Activated gamma-delta T cell treated with anti-CD3 and anti-CD28 coated beads, Interleukin-2, amount 50 U/mL, for 16 hours (primary cell): Measurements from ENCODE around the gene NSUN6.

Experiments
- DNase-seq: peaks from one replicate; pipeline ENCODE4 v3.0.0-alpha.2; 2020; ENCODE audit warnings: low read depth

NSUN6 gene

DNA sequence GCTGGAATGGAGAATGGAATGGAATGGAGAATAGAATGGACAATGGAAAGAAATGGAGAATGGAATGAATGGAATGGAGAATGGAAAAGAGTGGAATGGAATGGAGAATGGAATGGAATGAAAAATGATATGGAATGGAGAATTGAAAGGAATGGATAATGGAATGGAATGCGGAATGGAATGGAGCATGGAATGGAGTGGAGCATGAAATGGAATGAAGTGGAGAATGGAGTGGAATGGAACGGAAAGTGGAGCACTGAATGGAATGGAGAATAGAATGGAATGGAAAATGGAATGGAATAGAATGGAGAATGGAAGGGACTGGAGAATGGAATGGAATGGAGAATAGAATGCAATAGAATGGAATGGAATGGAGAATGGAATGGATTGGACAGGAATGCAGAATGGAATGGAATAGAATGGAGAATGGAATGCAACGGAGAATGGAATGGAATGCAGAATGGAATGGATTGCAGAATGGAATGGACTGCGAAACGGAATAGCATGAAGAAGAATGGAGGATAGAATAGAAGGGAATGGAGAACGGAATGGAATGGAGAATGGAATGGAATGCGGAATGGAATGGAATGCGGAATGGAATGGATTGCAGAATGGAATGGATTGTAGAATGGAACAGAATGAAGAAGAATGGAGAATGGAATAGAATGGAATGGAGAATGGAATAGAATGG lies 89.4 kb downstream of the NSUN6 start:
- DNase-seq = no peak

DNA sequence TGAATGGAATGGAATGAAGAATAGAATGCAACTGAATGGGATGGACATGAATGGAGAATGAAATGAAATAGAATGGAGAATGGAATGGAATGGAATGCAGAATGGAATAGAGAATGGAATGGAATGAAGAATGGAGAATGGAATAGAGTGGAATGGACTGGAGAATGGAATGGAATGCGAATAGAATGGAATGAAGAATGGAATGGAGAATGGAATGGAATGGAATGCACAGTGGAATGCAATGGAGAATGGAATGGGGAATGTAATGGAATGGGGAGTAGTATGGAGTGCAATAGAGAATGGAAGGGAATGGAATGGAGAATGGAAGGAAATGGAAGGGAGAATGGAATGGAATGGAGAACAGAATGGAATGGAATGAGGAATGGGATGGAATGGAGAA lies 93.4 kb downstream of the NSUN6 start:
- DNase-seq = no peak

DNA sequence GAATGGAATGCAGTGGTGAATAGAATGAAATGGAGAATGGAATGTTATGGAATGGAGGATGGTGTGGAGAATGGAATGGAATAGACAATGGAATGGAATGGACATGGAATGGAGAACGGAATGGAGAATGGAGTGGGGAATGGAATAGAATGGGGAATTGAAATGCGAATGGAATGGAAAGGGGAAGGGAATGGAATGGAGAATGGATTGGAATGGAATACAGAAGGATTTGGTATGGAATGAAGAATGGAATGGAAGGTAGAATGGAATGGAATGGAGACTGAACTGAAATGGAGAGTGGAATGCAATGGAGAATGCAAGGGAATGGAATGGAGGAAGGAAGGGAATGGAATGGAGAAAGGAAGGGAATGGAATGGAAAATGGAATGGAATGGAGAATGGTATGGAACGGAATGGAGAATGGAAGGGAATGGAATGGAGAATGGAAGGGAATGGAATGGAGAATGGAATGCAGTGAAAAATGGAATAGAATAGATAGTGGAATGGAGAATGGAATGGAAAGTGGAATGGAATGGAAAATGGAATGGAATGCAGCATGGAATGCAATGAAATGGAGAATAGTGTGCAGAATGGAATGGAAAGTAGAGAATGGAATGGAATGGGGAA lies 94.8 kb downstream of the NSUN6 start:
- no peak for DNase-seq

DNA sequence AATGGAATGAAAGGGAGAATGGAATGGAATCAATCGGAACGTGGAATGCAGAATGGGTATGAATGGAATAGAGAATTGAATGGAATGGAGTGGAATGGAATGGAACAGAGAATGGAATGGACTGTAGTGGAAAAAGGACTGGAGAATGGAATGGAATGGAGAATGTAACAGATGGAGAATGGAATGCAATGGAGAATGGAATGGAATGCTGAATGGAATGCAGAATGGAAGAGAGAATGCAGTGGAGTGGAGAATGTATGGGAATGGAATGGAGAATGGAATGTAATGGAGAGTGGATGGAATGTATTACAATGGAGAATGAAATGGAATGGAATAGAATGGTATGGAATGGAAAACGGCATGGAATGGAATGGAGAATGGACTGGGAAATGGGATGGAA lies 96.9 kb downstream of the NSUN6 start:
- DNase-seq = no peak

DNA sequence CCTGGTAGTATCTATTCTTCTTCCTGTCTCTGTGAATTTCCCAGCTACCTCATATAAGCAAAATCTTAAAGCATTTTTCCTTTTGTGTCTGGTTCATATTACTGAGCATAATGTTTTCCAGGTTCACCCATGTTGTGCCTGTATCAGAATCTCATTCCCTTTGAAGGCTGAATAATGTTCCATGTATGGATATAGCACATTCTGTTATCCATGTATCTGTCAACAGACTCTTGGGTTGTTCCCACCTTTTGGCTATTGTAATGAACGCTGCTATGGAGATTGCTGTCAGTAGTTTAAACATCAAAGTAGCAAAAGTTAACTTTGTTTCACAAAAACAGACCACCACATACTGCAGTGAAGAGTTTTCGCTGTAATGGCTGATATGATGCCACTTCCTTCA lies 99.9 kb downstream of the NSUN6 start:
- DNase-seq = no peak

DNA sequence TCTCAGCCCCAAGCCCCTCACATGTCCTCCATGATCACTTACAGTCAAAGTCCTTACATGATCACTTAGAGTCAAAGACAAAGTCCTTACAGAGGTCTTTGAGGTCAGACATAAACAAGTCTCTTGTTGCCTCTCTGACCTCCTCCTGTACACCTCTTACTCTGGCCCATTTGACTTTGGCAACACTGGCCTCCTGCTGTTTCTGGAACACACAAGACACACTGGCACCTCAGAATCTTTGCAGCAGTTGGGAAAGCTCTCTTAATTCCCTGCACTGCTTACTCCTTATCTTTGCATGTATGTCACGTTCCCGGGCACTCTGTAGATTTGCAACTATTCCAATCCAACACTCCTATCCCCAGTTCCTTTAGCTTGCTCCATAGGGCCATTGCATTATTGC lies 102.3 kb downstream of the NSUN6 start:
- no peak for DNase-seq

DNA sequence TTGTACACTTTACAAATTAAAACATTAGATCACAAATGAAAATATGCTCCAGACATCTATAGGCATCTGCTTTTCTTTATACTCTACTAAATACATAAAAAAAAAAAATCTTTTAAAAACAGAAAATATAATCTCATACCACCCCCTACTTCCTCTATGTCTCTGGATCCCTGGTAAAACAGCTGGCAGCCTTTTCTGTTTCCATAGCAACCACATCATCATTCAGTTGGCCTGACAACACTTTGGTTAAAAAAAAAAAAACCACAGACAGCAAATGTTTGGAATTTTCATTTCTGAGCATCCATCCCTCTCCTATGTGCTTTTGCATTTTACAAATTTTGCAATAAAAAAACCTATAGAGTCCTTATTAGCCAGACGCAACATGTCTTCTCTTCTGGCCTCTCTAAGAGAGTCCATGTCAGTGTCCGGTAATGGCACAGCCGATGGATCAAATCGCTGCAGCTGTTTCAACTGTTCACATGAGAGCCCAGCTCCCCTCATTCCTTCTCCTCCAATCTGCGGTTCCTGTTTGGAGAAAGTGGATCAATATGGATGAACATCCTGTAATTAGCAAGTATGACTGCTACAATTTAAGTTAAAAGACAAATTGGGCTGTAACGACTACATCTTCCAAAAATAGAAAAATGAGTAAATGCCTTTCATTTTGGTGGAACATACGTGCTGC lies 105.6 kb downstream of the NSUN6 start:
- no peak for DNase-seq

DNA sequence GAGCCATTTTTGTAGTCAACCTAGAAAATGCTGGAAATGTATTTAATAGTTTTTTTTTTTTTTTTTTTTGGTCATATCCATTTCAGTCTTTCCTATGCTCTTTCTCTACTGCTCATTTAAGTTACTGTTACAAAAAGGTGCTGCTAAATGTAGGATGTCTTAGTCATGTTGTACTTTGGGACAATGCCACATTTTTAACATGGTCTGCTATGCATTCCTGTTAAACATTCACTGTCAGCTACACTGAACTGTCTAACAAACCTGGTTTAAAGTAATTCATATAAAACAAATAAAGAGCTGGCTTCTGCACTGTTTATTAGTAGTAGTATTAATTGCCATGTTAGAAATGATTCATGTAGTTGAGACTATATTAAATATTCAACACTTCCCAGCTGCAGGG lies 108.6 kb downstream of the NSUN6 start:
- DNase-seq = no peak

DNA sequence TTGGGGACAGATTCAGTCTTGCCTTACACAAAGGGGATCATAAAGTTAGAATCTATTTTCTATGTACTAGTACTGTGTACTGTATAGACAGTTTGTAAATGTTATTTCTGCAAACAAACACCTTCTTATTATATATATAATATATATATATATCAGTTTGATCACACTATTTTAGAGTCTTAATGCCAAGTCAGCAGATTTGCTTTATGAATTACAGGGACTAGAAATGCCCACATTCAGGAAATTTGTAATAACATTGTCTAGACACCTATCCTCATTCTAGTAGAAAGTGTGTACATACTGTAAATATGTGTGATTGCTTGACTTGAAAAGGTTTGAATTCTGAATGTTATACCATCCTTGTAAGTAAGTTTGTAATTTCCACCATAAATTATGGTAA lies 111.2 kb downstream of the NSUN6 start:
- DNase-seq = no peak

DNA sequence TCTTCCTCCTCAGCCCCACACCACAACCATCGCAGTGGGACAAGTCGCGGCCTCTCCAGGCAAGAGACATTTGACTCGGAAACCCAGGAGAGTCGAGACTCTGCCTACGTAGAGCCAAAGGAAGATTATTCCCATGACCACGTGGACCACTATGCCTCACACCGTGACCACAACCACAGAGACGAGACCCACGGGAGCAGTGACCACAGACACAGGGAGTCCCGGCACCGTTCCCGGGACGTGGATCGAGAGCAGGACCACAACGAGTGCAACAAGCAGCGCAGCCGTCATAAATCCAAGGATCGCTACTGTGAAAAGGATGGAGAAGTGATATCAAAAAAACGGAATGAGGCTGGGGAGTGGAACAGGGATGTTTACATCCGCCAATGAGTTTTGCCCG lies 112.1 kb downstream of the NSUN6 start:
- no peak for DNase-seq

DNA sequence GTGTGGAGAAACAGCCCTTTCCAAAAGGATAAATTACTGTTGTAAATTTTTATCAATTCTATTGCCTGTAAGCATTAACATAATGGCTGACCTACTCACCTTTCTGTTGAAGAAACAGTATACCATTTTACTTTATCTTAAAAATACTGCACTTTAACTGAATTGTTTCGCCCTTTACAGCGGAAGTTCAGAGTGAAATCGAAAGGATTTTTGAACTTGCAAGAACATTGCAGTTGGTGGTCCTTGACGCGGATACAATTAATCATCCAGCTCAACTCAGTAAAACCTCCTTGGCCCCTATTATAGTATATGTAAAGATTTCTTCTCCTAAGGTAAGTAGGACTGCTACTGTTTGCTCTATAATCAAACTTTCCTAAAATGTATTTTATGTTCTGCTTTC lies 117.5 kb downstream of the NSUN6 start:
- DNase-seq = no peak

DNA sequence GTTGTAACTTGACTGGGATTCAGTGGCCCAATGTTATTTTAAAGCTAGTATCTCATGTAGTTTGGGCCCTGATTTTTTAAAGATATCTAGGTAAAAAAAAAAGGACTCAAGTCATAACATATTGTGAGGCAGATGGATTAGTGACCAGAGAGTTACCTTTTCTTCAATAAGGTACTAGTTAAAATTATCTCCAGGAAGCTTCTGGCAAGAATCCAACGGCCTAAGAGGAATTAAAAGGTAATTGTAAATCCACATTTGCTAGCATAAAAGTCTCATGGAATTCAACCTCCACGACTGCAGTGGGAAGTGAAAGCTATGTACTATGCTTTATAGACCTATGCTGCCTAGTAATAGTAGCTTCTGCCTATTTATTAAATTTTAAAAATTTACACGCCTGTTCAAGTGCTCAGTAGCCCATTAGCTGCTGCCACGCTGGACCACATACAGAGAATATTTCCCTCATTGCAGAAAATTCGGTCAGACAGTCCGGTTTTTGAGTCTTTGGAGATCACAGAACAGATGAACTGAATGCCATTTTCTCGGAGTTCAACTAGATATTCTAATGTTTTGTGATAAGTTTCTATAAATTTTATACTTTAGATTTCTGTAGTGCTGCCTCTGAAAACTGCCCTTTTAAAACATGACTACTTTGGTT lies 118.4 kb downstream of the NSUN6 start:
- no peak for DNase-seq

DNA sequence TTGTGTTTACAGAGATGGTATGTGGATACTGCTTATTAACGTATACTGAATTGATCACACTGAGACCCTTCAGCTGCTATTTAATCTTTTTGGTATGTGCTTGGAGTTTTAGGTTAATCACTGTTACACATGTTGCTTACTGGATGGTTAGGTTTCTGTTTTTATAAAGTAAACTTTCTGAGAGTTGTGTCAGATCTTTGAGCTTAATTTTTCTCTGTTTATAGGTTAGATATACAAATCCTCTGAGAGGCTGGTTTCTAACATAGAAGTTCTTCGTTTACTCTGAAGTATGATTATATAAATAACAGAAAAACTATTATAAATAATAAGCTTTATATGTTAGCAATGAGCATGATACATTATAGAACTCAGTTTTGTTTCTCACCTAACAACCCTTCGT lies 123.1 kb downstream of the NSUN6 start:
- DNase-seq = no peak

DNA sequence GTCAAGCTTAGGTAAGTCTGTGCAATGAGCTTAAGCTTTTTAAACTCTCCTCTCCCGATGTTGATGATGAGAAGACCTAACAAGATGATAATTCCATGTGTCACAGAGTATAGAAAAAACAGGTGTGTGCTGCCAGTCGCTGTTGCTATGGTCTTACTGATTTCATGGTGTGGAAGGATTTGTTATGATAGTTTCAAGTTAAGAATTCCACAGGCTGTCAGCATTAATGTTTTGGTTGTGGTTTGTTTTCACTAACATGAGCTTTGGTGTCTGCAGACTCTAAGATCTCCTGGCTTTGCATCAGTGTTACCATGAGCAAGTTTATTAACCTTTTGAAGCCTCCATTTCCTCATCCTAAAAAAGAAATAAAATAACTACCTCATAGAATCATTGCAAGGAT lies 123.7 kb downstream of the NSUN6 start:
- DNase-seq = no peak

DNA sequence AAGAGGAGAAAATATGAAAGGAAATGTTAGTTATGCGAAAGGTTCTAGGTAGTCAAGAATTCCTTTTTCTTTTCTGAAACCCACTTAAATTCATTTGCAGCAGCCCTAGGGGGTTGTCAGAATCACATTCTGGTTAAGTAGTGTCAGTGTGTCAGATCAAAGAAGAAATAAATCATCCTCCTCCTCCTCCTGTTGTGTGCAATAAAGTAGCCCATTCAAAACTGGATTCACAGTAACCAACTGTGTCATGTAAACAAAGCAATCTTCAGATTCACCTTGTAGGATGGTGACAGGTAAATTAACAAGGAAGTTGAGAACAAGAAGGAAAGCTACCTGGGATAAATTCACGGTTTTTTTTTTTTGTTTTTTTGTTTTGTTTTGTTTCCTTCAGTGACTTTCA lies 127.5 kb downstream of the NSUN6 start:
- no peak for DNase-seq

DNA sequence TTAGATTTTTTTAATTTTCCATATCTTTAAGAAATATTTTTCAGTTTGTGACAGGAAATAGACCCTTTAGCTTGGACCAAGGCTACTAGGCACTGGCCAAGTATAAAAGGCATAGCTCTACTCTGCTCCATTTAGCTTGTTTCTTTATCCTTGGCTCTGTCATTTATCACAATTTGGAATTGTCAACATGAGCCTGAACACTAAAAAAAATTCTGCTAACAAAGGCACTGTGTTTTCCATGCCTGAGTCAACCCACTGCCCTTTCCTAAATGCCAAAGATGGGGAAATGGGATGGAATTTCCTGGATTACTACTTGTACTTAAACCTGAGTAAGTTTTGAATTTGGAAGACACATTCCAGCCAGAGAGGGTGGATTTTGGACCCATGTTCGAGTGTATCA lies 128.4 kb downstream of the NSUN6 start:
- no peak for DNase-seq

DNA sequence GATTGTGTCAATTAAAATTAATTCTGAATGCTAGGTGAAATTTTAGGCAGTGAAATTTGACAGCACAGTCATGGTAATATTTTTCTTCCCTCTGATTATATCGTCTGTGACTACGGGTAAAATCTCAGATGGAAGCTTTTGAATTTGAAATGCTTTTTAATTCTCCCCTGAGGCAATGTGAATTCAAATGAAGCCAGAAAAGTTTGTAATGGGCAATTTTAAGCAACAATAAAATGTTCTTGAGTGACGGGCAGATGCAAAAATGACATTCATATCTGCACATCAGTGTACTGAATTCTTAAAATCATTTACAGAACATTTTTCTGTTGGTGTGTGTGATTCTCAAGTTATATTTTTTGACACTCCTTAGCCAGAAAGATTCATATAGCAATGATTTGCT lies 134.5 kb downstream of the NSUN6 start:
- DNase-seq = no peak

DNA sequence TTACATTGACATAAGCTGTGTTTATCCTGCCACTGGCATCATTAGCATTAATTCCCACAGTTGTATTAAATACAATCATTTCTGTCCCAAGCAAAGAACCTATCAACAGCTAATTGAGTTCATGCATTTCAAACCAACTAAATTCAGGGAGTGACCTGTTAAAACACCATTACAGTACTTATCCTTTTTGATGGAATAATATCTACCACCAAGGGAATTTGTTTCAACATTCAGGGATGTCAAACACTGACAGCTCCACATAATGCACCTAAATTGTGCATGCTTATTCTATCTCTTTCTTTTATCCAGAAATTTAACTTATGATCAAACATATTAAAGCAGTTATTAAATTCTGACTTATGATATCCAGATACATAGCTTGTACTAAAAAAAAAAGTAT lies 136.8 kb downstream of the NSUN6 start:
- DNase-seq = no peak

DNA sequence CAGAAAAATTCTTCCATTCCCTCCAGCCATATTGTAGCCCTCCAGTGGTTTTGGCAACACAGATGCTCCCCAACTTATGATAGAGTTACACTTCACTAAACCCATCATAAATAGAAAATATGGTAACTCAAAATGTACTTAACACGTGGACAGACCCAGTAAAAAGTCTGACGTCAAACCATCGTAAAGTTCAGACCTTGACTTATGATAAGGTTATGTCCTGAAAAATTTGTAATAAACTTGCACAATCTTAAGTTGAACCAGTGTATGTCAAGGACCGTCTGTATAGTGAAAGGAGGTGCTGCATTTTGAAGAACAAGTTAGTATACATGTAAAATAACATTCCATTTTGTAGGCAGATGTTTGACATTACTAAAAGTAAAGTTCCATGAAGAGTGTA lies 142.8 kb downstream of the NSUN6 start:
- DNase-seq = no peak

DNA sequence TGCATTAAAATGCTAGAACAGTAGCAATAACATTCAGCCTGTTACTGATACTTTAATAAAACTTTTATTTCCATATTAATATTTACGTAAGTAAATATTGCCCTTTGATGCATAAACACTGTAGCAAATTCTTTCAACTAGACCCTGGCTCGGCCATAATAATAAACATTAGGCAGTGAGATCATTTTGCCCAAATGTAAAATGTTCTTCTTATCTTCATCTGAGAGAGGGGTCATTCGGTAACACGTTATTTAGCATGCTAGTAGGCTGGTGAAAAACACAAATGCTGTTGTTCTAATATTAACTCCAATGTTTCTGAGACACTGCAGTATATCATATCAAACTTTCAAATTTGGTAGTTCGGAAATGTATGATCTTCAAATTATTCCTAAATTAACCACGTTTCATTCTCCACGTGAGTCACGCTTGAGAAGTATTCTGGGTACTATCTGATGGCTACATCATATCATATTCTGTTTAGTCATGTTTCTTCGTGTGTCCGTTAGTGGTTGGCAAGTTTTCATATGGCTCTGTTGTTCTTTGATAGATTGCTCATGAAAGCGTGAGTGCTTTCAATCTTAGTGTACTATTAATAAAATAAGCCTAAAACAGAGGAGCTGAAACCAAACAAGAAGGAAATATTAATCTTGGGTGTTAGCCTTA lies 145.8 kb downstream of the NSUN6 start:
- DNase-seq = no peak

DNA sequence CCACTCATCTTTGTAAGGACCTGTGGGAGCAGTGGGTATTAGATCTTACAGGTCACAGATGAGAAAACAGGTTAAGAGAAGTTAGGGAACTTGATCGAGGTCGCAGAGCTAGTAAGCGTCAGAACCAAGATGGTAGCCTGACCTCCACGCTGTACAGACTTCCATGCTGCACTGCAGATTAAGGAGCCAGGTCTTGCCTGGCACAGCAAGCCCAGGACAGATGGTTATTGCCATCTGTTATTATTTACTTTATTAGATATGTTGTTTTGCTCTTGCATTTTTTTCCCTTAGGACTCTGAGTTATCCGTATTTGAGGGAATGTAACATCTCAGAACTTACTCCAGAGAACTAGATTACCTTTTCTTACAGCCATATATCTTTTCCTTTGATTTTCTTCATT lies 147.2 kb downstream of the NSUN6 start:
- no peak for DNase-seq

DNA sequence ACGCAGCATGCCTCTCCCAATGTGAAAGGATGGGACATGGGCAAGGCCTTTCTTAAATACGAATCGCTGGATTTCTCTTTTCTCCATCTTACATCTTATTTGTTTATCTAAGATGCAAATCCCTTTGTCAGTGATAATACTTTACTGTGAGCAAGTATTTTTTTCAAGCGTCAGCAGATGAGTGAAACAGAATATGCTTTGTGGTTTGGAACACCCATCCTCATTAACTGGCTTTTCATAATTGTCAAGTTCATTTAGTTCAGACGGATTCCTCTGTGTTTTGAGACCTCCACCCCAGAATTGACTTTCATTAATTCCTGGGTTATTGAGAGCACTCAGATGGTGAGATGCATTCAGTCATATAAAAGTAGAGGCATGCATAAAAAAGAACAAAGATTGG lies 149.8 kb downstream of the NSUN6 start:
- no peak for DNase-seq

DNA sequence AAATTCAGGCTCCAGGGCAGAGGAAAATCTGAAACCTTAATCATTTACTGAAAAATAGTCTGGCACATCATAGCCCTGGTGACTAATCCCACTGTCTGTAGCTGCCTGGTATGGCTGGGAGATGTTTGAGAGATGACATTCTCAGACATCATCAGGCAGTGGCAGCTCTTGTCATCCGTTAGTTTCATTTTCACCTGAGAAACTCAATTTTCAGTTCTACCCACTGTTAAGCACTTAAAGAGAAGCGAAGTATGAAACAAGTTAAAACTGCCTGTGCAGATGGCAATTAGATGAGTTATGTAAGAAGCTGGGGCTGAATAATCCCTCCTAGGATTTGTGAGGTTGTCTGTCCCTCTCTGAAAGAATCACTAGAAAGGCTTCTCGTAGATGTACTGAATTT lies 150.2 kb downstream of the NSUN6 start:
- no peak for DNase-seq
